Stimulated activated CD4-positive, alpha-beta T cell treated with anti-CD3 and anti-CD28 coated beads, Interleukin-12 subunit alpha, Interleukin-12 subunit beta, amount 100 ng/mL, for 4 hours (primary cell): ENCODE measurements around the gene IL19.

Source experiments
- DNase-seq: peaks from one replicate; pipeline ENCODE4 v3.0.0-alpha.2; 2020

Gene IL19

DNA sequence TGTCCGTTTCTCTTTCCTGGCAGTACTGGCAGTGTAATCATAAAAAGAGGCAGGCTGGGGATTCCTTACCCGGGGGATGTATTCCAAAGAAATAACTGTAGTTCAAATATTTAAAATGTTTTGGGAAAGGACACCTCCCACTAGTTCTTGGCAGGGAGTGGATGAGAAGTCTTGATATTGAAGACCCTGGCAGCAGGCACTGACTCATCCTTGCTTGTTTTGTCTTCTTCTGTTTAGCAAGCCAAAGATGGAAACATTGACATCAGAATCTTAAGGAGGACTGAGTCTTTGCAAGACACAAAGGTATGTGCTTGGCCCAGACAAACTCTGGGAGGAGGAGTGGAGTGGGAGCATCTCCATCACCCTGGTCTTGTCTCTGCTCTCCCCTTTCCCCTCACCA is 95.5 kb downstream of the IL19 start:
- DNase-seq = no peak

DNA sequence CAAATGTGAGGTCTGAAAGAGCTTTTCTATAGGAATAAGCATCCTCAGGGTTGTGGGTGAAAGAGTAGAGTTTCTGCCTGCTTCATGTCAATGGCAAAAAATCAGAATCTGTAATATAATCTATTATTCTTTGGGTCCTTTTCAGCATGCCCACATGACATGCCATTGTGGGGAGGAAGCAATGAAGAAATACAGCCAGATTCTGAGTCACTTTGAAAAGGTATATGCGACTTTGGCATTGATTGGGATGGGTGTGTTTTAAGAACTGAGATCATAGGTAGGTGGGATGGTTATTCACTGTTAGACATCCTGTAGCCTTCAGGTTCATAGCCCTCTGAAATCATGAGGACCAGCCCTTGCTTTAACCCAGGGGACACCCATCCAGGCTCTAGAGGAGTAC is 96.7 kb downstream of the IL19 start:
- DNase-seq = no peak

DNA sequence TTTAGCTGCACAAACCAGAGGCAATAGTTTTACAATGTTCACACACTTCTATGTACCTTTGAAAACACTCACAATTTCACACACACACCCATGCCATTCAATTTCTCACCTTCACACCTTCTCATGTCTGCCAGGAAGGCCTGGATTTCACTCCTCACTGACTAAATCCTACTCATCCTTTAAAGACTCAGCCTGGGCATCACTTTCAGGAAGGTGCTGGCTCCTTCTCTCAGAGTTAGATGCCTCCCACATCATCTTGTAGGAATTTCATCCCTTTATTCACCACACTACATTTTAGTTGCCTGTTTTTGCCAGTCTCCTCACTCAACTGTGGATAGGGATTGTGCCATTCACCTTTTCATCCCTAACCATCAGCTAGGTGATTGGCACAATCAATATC is 97.1 kb downstream of the IL19 start:
- no peak for DNase-seq

DNA sequence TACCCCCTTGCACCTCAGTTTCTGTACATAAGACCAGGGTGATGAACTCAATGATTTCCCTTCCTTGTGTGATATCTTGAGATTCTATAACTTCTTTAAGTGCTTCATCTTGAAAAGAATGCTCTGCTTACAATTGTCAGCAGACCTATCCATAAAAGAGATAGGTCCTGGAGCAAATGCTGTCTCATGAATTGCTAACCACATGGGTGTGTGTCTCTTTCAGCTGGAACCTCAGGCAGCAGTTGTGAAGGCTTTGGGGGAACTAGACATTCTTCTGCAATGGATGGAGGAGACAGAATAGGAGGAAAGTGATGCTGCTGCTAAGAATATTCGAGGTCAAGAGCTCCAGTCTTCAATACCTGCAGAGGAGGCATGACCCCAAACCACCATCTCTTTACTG is 97.7 kb downstream of the IL19 start:
- DNase-seq = no peak

DNA sequence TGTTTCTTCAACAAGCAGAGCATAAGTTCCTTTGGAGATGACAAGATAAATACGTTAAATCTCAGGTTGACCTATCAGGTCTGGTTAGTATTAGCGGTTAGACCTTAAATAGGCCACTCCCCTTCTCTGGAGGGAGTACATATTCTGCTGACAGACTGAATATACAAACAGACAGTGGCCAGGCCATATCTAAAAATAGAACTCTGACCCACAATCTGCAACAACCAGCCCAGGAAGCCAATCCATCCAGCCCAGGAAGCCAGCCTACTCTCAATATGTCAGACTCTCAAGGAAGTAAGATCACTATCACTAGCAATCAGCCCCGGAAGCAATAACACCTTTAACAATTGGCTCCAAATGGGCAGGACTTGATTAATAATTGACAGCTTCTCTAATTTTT is 101.6 kb downstream of the IL19 start:
- no peak for DNase-seq

DNA sequence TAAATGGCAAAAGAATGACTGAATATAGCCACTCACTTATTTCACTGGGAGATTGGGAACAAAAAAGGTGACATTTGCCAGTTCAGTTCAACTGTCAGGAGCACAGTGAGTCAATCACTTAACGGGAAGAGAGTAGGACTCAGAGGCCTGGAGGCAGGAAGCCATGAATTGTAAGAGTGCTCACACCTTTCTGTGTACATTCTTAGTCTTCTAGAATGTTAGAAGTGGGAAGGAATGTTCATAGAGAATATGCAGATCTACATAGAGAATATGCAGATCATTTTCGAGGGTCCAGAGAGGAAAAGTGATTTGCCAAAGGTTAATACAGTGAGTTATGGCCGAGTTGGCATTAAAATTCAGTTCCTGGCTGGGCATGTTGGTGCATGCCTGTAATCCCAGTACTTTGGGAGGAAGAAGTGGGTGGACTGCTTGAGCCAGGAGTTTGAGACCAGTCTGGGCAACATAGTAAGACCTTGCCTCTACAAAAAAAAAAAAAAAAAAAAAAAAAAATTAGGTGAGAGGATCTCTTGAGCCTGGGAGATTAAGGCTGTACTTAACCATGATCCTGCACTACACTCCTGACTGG is 103.1 kb downstream of the IL19 start:
- no peak for DNase-seq

DNA sequence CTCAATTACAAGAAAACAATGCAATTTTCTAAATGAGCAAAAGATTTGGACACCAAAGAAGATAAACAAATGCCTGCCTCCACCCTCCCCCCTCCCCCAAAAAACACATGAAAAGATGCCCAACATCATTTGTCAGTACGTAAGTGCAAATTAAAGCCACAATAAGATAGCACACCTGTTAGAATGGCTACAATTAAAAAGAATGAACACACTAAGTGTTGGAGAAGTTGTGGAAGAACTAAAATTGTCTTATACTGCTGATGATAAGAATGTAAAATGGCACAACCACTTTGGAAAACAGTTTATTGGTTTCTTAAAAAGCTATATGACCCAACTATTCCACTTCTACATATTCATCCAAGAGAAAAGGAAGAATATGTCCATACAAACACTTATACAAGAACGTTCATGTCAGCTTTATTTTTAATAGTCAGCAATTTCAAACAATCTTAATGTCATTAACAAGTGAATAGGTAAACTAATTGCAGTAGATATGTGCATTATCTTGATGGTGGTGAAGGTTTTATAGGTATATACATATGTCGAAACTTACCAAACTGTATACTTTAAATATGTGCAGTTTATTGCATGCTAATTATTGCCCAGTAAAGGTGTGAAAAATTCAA is 105.3 kb downstream of the IL19 start:
- DNase-seq = no peak

DNA sequence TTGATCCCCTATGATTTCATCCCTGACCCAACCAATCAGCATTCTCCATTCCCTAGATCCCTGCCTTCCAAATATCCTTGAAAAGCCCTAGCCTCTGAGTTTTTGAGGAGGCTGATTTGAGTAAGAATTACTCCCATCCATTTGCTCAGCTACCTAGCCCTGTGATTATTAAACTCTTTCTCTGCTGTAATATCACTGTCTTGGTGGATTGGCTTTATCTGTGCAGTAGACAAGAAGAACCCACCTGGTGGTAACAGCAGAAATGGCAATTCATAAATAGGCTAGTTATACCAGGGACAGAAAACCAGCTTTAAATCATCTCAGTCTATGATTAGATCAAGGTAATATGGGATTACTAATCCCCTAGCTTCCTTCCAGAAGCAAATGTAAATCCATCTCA is 107.9 kb downstream of the IL19 start:
- DNase-seq = no peak

DNA sequence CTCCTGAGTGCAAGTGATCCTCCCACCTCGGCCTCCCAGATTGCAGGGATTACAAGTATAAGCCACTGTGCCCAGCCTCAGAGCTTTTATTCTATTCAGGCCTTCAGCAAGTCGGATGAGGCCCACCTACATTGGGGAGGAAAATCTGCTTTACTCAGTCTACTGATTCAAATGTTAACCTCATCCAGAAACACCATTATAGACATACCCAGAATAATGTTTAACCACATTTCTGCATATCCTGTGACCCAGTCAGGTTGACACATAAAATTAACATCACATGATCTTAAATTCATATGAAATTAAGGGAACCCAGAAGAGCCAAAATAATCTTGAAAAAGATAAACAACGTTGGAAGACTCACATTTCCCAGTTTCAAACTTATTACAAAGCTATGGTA is 109.7 kb downstream of the IL19 start:
- no peak for DNase-seq

DNA sequence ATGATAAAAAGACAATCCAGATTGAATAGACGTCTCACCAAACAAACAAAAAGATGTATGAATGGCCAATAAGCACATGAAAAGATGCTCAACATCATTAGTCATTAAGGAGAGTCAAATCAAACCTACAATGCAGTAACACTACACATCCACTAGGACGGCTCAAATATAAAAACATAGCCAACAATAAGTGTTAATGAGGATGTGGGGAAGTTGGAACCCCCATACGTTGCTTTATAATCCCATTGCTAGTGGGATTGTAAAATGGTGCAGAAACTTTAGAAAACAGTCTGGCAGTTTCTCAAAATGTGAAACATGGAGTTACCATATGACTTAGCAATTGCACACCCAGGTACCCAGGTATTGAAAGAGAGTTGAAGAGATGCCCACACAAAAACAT is 112.0 kb downstream of the IL19 start:
- no peak for DNase-seq

DNA sequence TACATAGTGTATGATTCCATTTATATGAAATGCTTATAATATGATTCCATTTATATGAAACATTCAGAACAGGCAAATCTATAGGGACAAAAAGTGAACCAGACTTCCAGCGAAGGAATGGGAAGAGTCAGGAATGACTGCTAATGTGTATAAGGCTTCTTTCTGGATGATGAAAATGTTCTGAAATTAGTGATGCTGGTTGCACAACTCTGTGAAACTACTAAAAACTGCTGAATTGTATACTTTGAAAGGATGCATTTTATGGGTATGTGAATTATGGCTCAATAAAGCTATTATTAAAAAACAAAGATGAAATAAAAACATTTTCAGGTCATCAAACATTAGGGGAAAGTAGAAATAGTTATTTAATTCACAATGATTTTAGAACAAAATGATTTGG is 112.6 kb downstream of the IL19 start:
- no peak for DNase-seq

DNA sequence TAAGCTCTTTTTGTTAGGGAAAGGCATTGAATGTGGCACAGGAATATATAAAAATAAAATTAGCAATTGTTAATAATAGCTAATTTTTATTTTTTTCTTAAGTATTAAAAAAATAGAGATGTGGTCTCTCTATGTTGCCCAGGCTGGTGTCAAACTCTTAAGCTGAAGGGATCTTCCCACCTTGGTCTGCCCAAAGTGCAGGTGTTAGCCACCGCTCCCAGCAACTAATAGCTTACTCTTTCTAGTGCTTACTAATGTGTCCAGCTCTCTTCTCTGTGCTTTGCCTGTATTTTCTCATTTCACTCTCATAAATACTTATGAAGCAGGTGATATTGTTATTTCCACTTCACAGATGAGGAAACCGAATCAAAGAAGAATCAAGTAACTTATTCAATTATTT is 113.3 kb downstream of the IL19 start:
- DNase-seq = no peak

DNA sequence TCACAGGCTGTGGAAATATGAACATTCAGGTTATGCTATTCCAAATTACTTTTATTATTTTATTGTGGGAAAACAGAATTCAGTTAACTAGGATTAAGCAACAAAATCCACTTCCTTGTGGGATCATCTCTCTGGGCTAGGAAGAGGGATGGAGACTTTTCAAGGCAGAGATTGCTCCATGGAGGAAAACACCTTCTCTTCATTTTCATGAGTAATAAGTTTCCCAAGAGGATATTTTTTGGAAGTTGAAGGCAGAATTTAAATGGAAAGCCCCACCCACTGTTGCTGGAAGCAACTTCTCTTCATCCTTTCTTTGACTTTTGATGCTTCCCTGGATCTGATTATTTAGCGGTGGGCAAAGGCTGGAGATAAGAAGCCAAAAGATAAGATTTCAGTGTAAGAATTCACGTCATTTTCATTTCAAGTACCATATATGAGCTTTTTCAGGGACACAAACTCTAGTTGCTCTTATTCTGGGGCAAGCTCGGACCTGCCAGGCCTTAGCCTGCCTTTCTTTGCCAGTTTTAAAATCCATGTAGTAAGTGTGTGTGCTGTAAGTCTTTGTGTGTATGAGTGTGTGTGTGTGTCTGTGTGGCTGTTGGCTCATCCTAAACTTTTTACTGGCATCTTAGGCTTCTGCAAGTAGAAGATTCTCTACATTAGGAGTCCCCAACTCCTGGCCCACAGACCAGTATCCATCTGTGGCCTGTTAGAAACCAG is 114.9 kb downstream of the IL19 start:
- no peak for DNase-seq

DNA sequence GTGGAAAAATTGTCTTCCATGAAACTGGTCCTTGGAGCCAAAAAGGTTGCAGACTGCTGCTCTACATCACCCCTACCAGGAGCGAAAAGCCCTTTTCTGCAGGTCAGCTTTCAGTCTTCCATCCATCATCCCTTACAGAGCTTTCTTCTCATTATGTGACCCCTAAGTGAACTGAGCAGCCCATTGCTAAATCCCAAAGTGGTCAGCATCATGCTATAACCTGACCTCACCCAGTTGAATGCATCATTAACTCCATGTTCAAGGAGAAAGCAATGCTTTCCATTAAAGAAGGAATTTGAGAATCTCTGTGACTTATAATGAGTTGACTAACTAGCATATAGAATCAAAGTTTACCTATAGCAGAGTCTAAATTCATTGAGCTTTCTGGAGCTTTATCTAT is 116.3 kb downstream of the IL19 start:
- DNase-seq = no peak

DNA sequence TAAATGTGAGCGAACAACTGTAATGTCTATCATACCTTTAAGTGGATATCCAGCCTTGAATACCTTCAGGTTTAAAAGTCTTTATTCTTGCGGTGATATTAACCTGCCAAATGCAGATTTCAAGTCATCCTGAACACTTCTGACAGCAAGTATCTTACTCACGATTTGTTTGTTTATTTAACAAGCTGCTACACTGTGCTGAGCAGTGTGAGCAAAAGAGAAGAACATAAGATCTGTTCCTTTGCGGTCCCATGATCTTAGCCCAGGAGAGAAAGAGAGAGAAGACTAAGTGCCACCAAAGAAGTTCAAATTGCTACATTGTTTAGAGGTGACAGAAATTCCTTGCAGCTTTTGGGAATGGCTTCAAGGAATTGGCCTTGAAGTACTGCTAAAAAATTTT is 117.1 kb downstream of the IL19 start:
- no peak for DNase-seq

DNA sequence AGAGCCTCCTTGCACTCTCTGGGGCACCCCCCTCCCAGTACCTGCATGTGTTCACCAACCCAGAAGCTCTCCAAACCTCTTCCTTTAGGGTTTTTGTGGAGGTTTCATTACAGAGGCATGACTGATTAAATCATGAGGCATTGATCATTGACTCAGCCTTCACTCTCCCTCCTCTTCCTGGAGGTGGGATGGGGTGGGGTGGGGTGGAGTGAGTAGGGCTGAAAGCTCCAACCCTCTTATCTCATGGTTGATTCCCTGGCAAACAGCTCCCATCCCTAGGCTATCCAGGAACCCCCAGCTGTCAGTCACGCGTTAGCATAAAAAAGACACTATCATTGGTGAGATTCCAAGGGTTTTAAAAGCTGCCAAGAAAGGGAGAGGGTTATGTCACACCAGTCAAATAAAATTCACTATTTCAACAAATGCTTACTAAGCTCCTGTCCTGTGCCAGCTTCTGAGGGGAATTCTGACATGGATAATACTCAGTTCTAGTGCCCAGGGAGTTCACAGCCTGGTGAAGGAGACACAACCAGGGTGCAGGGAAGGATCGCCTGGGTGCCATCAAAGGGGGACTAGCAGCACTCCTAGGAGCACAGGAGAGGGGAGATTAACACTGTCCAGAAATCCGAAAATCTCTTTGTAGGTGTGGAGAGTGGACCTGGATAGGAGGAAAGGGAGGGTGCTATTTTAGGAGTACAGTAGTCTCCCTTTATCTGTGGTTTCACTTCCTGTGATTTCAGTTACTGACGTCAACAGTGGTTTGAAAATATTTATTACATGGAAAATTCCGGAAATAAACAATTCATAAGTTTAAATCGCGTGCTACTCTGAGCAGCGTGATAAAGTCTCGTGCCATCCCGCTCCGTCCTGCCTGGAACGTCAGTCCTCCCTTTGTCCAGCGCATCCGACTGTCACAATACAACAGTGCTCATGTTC is 119.8 kb downstream of the IL19 start:
- DNase-seq = no peak

DNA sequence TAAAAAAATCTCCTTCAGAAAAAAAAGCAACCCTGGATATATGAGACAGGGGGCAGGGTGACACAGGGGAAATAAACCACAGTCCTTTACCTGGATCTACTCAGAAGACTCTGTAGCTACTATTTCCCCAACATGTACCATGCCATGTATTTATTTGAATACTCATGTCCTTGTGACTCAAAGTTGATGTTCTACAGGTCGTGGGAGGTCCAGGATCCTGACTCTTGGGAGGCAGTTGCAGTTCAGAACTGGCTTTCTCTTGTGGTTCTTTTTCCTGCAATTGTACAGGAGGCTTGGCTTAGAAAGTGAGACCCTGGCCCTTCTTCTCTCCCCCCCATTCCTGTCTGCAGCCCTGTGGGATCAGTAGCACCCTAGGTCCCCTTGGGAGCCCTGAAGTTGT is 120.8 kb downstream of the IL19 start:
- DNase-seq = no peak
